Fibroblast of the conjunctiva (primary cell): Measurements from ENCODE around the gene CERK.

ENCODE experiments used
- DNase-seq: peaks from one replicate; pipeline ENCODE4 v3.0.0-alpha.2; 2010; ENCODE audit warnings: low read depth

Gene CERK

GRCh38 chr22:46677323-46678002 is 60.6 kb downstream of the CERK start:
- no peak for DNase-seq

DNA sequence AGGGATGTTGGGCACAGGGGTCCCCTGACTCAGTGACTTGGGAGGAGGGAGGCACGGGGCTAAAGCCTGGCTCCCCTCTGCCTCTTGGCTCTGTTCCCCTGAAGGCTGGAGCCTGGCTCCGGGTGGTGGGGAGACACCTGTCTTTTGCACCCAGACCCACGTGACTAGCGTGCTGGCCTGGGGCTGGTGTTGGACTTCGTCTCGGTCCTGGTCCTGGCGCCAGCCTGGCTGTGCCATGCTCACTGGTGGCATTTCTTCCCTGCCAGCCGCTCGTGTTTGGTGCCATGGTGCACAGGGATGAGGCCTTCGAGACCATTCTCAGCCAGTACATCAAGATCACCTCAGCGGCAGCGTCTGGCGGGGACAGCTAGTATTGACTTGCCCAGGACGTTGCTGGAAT is 61.2 kb downstream of the CERK start:
- DNase-seq = no peak

GRCh38 chr22:46676479-46676878 is 61.6 kb downstream of the CERK start:
- DNase-seq = no peak

GRCh38 chr22:46675938-46676337 is 62.1 kb downstream of the CERK start:
- DNase-seq = no peak

- no peak for DNase-seq
Observed at GRCh38 chr22:46675479-46675878, 62.6 kb downstream of the CERK start.

DNA sequence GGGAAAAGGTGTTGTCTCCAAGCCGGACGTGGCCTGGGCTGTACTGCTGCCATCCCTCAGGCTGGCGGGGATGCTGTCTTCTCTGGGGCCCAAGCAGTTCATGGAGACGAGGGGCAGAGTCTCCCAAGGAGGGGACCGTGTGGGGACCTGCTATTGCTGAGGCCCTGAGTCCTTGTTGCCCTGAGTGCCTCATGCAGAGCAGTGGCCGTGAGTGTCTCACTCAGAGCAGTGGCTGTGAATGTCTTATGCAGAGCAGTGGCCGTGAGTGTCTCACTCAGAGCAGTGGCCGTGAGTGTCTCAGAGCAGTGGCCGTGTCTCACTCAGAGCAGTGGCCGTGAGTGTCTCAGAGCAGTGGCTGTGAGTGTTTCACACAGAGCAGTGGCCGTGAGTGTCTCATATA is 63.1 kb downstream of the CERK start:
- no peak for DNase-seq

DNA sequence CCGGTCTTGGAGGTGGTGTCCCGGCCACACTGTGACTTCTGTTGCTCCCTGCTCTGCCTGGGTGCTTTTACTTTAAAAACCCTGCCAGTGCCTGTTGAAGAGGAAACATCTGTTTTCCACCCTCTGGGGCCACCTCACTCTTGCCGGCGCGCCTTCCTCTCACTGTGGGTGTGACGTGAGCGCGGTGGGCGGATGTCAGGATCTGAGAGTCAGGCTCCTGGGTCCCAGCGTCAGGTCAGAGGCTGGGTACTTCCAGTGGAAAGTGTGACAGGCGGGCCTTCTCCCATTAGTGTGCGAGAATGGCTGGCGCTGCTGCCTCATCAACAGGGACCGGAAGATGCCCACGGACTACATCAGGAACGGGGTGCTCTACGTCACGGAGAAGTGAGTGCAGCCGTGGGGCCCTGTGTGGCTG is 63.7 kb downstream of the CERK start:
- no peak for DNase-seq

DNA sequence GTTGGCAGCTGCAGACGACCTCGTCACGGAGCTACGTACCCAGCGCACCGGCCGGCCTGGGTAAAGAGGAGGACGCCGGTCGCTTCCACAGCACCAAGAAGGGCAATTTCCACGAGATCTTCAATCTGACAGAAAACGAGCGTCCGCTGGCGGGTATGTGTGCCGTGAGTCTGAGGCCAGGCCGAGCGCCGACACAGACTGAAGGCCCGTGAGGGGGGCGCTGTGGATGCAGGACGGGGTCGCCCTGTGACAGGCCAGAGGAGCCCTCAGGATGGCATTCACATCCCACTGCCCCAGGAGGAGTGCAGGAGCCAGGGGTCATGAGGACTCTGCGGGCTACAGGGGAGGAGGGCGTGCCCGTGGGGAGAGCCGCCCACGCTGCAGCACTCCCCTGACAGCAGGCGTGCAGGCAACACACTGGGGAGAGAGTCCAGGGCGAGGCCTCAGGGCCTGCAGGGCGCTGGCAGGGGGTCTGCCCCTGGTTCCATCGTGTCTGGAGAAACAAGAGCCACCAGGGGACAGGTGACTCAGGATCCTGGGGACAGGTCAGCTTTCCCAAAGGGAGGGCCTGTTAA is 64.3 kb downstream of the CERK start:
- DNase-seq = no peak

DNA sequence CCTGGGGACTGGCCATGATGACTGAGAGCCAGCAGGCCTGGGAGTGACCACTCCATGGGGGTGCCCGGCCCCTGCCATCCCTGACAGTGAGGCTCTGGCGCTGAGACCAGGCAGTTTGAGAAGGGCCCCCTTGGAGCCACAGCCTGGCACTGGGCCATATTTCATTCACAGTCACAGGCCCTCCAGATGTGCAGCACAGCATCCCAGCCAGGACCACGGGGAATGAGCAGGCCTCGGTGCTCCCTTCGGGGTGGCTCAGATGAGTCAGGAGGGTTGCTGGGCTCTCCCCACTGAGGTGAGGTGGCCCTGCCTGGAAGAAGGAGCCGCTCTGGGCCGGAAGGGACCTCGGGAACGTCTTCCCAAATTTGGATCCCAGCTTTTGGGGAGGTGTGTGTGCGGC is 64.8 kb downstream of the CERK start:
- no peak for DNase-seq

GRCh38 chr22:46672731-46673130 is 65.3 kb downstream of the CERK start:
- no peak for DNase-seq

- no peak for DNase-seq
Observed at GRCh38 chr22:46671824-46672432, 66.1 kb downstream of the CERK start.

GRCh38 chr22:46669201-46669600 is 68.9 kb downstream of the CERK start:
- DNase-seq = no peak

GRCh38 chr22:46668116-46668515 is 69.9 kb downstream of the CERK start:
- no peak for DNase-seq

GRCh38 chr22:46667245-46667623 is 70.8 kb downstream of the CERK start:
- DNase-seq = no peak

DNA sequence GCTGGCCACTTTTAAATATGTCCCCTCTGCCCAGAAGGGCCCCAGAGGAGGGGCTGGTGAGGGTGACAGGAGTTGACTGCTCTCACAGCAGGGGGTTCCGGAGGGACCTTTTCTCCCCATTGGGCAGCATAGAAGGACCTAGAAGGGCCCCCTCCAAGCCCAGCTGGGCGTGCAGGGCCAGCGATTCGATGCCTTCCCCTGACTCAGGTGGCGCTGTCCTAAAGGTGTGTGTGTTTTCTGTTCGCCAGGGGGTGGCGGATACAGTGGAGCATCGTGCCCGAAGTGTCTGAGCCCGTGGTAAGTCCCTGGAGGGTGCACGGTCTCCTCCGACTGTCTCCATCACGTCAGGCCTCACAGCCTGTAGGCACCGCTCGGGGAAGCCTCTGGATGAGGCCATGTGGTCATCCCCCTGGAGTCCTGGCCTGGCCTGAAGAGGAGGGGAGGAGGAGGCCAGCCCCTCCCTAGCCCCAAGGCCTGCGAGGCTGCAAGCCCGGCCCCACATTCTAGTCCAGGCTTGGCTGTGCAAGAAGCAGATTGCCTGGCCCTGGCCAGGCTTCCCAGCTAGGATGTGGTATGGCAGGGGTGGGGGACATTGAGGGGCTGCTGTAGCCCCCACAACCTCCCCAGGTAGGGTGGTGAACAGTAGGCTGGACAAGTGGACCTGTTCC is 71.3 kb downstream of the CERK start:
- DNase-seq = no peak

- DNase-seq = no peak
Observed at GRCh38 chr22:46665751-46666280, 72.2 kb downstream of the CERK start.

- DNase-seq = no peak
Observed at GRCh38 chr22:46665151-46665695, 72.8 kb downstream of the CERK start.

- DNase-seq = no peak
Observed at GRCh38 chr22:46664301-46664855, 73.7 kb downstream of the CERK start.

GRCh38 chr22:46663436-46664100 is 74.5 kb downstream of the CERK start:
- DNase-seq = no peak

DNA sequence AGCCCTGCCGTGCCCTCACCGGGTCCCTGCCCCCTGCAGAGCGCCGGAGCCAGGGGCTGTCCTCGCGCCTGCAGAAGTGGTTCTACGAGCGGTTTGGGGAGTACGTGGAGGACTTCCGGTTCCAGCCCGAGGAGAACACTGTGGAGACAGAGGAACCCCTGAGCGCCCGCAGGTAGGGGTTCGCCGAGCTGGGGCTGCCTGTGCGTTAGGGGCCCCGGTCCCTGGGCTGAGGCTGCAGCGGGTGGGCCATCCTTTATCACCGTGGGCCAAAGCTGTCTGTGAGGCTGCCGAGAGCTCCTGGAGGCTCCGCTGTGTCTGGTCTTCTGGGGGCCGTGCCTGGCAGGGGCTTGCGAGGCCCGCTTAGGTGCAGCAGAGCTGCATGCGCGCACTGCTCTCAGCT is 75.1 kb downstream of the CERK start:
- DNase-seq = no peak

DNA sequence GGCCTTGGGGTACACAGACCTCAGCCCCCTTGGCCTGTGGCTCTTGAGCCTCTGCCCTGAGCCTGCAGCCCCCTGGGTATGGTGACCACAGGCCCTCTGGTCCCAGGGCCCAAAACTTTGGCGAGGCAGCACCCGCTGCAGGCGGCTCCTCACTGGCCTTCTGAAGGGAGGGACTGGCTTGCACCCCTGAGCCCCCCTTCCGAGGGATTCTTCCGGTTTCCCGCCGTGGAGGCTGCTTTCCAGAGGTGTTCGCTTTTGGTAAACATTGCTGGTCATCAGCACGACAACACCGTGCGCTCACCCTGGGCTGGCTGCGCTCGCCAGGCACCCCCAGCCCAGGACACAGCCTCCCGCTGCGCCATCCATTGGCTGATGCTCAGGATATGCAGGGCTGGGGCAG is 75.8 kb downstream of the CERK start:
- no peak for DNase-seq
